ENCODE results near the gene ITPR1. TPM values are rescaled to one million over a fixed set of nuclear protein-coding genes. Genes with fewer than 3 reads are reported as not detected.

The ITPR1 gene
- total and polyA plus RNA-seq, 8 donors: 34.8 to 57.3 (median 42.0) TPM

GRCh38 chr3:4841225-4841624 is 348.1 kb downstream of the ITPR1 start:
- Histone ChIP-seq H3K36me3 (peaks cover 0 to 9% of the 10 kb centered on the region in 2 donors), H3K4me3 (no peak overlapping the region), H3K4me1 (peaks cover 0 to 5% of the 10 kb centered on the region in 2 donors), H3K27me3 (no peaks in the 10 kb centered on the region), H3K27ac (no peak overlapping the region), H3K9me3 (no peaks in the 10 kb centered on the region)
- intact Hi-C loops (cut with DNase I): no loop called here
- DNase-seq (no peak), ATAC-seq (no peak)
- no peak for TF ChIP-seq CTCF (IDR thresholded peaks at IDR 0.05)

- no peaks in the 10 kb centered on the region for H3K27me3 ChIP-seq
- no peak overlapping the region for H3K4me3 ChIP-seq
- no peak for ATAC-seq
- intact Hi-C loops (cut with DNase I): no loop called here
- H3K27ac ChIP-seq: no peak overlapping the region
- peaks cover 0 to 8% of the 10 kb centered on the region in 2 donors for H3K4me1 ChIP-seq
- no peaks in the 10 kb centered on the region for H3K9me3 ChIP-seq
- peaks cover 0 to 7% of the 10 kb centered on the region in 2 donors for H3K36me3 ChIP-seq
- no peak for DNase-seq
- no peak for TF ChIP-seq CTCF (IDR thresholded peaks at IDR 0.05)
These were observed 348.8 kb downstream of the ITPR1 start for GRCh38 chr3:4841776-4842440.

DNA sequence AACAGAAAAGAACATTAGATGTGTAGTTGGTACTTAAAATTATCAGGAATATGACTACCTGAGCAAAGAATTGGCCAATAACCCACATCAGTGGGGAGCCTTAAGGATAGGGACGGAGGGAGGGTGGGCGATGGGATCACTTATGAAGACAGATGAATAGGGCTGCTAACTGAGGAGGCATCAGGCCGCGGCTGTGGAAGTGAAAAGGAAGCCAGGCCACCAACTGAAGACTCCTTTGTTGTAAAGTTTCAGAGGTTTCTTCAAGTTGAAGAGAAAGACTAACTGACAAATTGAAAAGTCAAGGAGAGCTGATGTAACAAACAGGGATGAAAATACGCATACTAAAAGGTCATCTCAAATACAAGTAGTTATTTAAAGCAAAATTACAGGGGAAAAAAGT is 350.5 kb downstream of the ITPR1 start:
- no peak for TF ChIP-seq CTCF (IDR thresholded peaks at IDR 0.05)
- H3K4me3 ChIP-seq: no peak overlapping the region
- intact Hi-C loops (cut with DNase I): no loop called here
- no peaks in the 10 kb centered on the region for H3K36me3 ChIP-seq
- no peaks in the 10 kb centered on the region for H3K9me3 ChIP-seq
- no peak overlapping the region for H3K27ac ChIP-seq
- no peaks in the 10 kb centered on the region for H3K27me3 ChIP-seq
- DNase-seq: no peak
- peaks cover 0 to 8% of the 10 kb centered on the region in 2 donors for H3K4me1 ChIP-seq
- no peak for ATAC-seq

GRCh38 chr3:4845882-4846281 is 352.7 kb downstream of the ITPR1 start:
- DNase-seq (no peak), ATAC-seq (no peak)
- no peak for TF ChIP-seq CTCF (IDR thresholded peaks at IDR 0.05)
- Histone ChIP-seq H3K27me3 (no peaks in the 10 kb centered on the region), H3K9me3 (no peaks in the 10 kb centered on the region), H3K4me3 (no peak overlapping the region), H3K27ac (no peak overlapping the region), H3K36me3 (no peaks in the 10 kb centered on the region), H3K4me1 (peaks cover 0 to 8% of the 10 kb centered on the region in 2 donors)
- intact Hi-C loops (cut with DNase I): no loop called here

GRCh38 chr3:4846543-4846942 is 353.4 kb downstream of the ITPR1 start:
- intact Hi-C loops (cut with DNase I): no loop called here
- TF ChIP-seq CTCF (IDR thresholded peaks at IDR 0.05): no peak
- Histone ChIP-seq H3K27ac (no peak overlapping the region), H3K4me1 (peaks cover 0 to 8% of the 10 kb centered on the region in 2 donors), H3K9me3 (no peaks in the 10 kb centered on the region), H3K4me3 (no peak overlapping the region), H3K27me3 (no peaks in the 10 kb centered on the region), H3K36me3 (no peaks in the 10 kb centered on the region)
- ATAC-seq (no peak), DNase-seq (no peak)

Data from left lung (tissue), 10 donors.